ENCODE results near the gene ANO10. TPM values are rescaled to one million over a fixed set of nuclear protein-coding genes. Genes with fewer than 3 reads are reported as not detected.

The ANO10 gene
- total and polyA plus RNA-seq, 4 donors: 19.9 to 33.2 (median 25.3) TPM

- Histone ChIP-seq H3K36me3 (ENCODE audit: control insufficient read depth in 4 of 4, insufficient read depth in 4 of 4, low read length in 4 of 4) (peaks cover 23 to 48% (median 35%) of the 10 kb centered on the region in 4 donors), H3K27me3 (ENCODE audit: control insufficient read depth in 3 of 3, insufficient read depth in 3 of 3, low read length in 2 of 3) (no peaks in the 10 kb centered on the region), H3K27ac (ENCODE audit: low read depth in 1 of 2, low read length in 1 of 2) (no peak overlapping the region), H3K4me1 (ENCODE audit: control insufficient read depth in 5 of 5, insufficient read depth in 5 of 5, low read length in 5 of 5) (peaks cover 0 to 2% (median 0%) of the 10 kb centered on the region in 5 donors), H3K4me3 (no peak overlapping the region), H3K9me3 (ENCODE audit: control insufficient read depth in 4 of 4, insufficient read depth in 3 of 4, low read length in 3 of 4) (peaks cover 6 to 18% (median 8%) of the 10 kb centered on the region in 4 donors), H3K9ac (ENCODE audit: insufficient read depth in 1 of 2, low read length in 2 of 2) (no peak overlapping the region)
- WGBS, 2 donors: 97% methylated on average over 1 of the region's 1 CpG
- no peak for ATAC-seq (ENCODE audit: insufficient read depth, low FRiP score)
- TF ChIP-seq CTCF (IDR thresholded peaks at IDR 0.05; ENCODE audit: control extremely low read depth, extremely low read depth): no peak
- no peak for DNase-seq
These were observed 286.0 kb downstream of the ANO10 start for GRCh38 chr3:43335799-43336198.

DNA sequence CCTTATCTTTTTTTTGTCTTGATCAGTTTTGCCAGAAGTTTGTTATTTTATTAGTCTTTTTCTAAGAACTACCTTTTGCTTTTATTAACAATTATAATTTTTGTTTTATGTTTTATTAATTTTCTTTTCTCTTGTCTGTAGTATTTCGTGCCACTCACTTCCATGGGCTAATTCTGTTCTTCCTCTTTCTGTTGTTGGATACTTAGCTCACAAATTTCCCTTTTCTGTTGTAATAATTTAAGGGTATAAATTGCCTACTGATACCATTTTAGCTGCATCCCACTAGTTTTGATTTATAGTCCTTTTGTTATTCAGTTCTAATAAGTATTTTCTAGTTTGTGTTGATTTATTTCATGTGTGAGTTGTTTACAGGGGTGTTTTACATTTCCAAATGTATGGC is 286.8 kb downstream of the ANO10 start:
- WGBS, 2 donors: 27 to 78% methylated on average over 1 of the region's 1 CpG
- no peak for ATAC-seq (ENCODE audit: insufficient read depth, low FRiP score)
- Histone ChIP-seq H3K27ac (ENCODE audit: low read depth in 1 of 2, low read length in 1 of 2) (no peak overlapping the region), H3K27me3 (ENCODE audit: control insufficient read depth in 3 of 3, insufficient read depth in 3 of 3, low read length in 2 of 3) (no peaks in the 10 kb centered on the region), H3K4me1 (ENCODE audit: control insufficient read depth in 5 of 5, insufficient read depth in 5 of 5, low read length in 5 of 5) (peaks cover 0 to 2% (median 0%) of the 10 kb centered on the region in 5 donors), H3K9ac (ENCODE audit: insufficient read depth in 1 of 2, low read length in 2 of 2) (no peak overlapping the region), H3K36me3 (ENCODE audit: control insufficient read depth in 4 of 4, insufficient read depth in 4 of 4, low read length in 4 of 4) (peaks cover 15 to 42% (median 28%) of the 10 kb centered on the region in 4 donors), H3K4me3 (no peak overlapping the region), H3K9me3 (ENCODE audit: control insufficient read depth in 4 of 4, insufficient read depth in 3 of 4, low read length in 3 of 4) (peaks cover 6 to 18% (median 8%) of the 10 kb centered on the region in 4 donors)
- DNase-seq: no peak
- no peak for TF ChIP-seq CTCF (IDR thresholded peaks at IDR 0.05; ENCODE audit: control extremely low read depth, extremely low read depth)

DNA sequence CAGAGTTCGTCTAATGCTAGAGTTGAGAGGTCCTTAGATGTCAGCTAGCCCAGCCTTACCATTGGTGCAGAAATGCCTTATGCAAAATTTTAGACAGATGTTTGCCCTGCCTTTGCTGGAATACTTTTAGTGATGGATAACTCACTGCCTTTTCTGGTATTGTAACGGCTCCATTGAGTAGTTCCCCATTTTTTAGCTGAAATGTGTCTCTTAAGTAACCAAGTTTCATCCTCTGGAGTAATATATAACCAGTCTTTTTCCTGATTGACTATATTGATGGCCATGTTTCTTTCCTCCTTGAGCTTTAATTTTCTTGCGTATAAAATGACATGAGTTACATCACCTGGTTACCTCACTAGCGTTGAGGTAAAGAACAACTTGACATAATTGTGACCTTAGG is 290.4 kb downstream of the ANO10 start:
- 40 to 67% methylated on average over 4 of the region's 4 CpGs for WGBS, 2 donors
- H3K27me3 ChIP-seq (ENCODE audit: control insufficient read depth in 3 of 3, insufficient read depth in 3 of 3, low read length in 2 of 3): no peaks in the 10 kb centered on the region
- no peak overlapping the region for H3K9ac ChIP-seq (ENCODE audit: insufficient read depth in 1 of 2, low read length in 2 of 2)
- peaks cover 4 to 22% (median 13%) of the 10 kb centered on the region in 4 donors for H3K36me3 ChIP-seq (ENCODE audit: control insufficient read depth in 4 of 4, insufficient read depth in 4 of 4, low read length in 4 of 4)
- H3K4me1 ChIP-seq (ENCODE audit: control insufficient read depth in 5 of 5, insufficient read depth in 5 of 5, low read length in 5 of 5): peaks cover 0 to 14% (median 4%) of the 10 kb centered on the region in 5 donors
- DNase-seq (no peak), ATAC-seq (ENCODE audit: insufficient read depth, low FRiP score) (no peak)
- no peak overlapping the region for H3K27ac ChIP-seq (ENCODE audit: low read depth in 1 of 2, low read length in 1 of 2)
- no peak overlapping the region for H3K4me3 ChIP-seq
- peaks cover 0 to 5% (median 2%) of the 10 kb centered on the region in 4 donors for H3K9me3 ChIP-seq (ENCODE audit: control insufficient read depth in 4 of 4, insufficient read depth in 3 of 4, low read length in 3 of 4)
- no peak for TF ChIP-seq CTCF (IDR thresholded peaks at IDR 0.05; ENCODE audit: control extremely low read depth, extremely low read depth)

GRCh38 chr3:43330981-43331380 is 290.8 kb downstream of the ANO10 start:
- peaks cover 0 to 18% (median 5%) of the 10 kb centered on the region in 5 donors for H3K4me1 ChIP-seq (ENCODE audit: control insufficient read depth in 5 of 5, insufficient read depth in 5 of 5, low read length in 5 of 5)
- H3K36me3 ChIP-seq (ENCODE audit: control insufficient read depth in 4 of 4, insufficient read depth in 4 of 4, low read length in 4 of 4): peaks cover 4 to 19% (median 11%) of the 10 kb centered on the region in 4 donors
- TF ChIP-seq CTCF (IDR thresholded peaks at IDR 0.05; ENCODE audit: control extremely low read depth, extremely low read depth): no peak
- no peaks in the 10 kb centered on the region for H3K27me3 ChIP-seq (ENCODE audit: control insufficient read depth in 3 of 3, insufficient read depth in 3 of 3, low read length in 2 of 3)
- H3K9me3 ChIP-seq (ENCODE audit: control insufficient read depth in 4 of 4, insufficient read depth in 3 of 4, low read length in 3 of 4): peaks cover 0 to under 1% (median 0%) of the 10 kb centered on the region in 4 donors
- 30 to 41% methylated on average over 1 of the region's 1 CpG for WGBS, 2 donors
- H3K4me3 ChIP-seq: no peak overlapping the region
- no peak overlapping the region for H3K9ac ChIP-seq (ENCODE audit: insufficient read depth in 1 of 2, low read length in 2 of 2)
- H3K27ac ChIP-seq (ENCODE audit: low read depth in 1 of 2, low read length in 1 of 2): no peak overlapping the region
- ATAC-seq (ENCODE audit: insufficient read depth, low FRiP score) (no peak), DNase-seq (no peak)
